Measurements from ENCODE around the gene PEAR1.
"Not testable (repeated sequence)": the region's sequence is repeated elsewhere in the genome, so short reads cannot be mapped to it uniquely, and the experiment has no call there.

The PEAR1 gene

GRCh38 chr1:156921053-156921529, 27.6 kb downstream of the PEAR1 start:
- DNase-seq (ENCODE audit: low read depth), result no peak

GRCh38 chr1:156922986-156923669, 29.6 kb downstream of the PEAR1 start:
- DNase-seq (ENCODE audit: low read depth), result no peak

- no peak for DNase-seq (ENCODE audit: low read depth)
Measured at GRCh38 chr1:156923670-156924477, 30.4 kb downstream of the PEAR1 start.

- no peak for DNase-seq (ENCODE audit: low read depth)
Measured at GRCh38 chr1:156924478-156925153, 31.1 kb downstream of the PEAR1 start.

GRCh38 chr1:156925154-156926010, 31.9 kb downstream of the PEAR1 start:
- no peak for DNase-seq (ENCODE audit: low read depth)

- no peak for DNase-seq (ENCODE audit: low read depth)
Measured at GRCh38 chr1:156926175-156926574, 32.7 kb downstream of the PEAR1 start.

- DNase-seq (ENCODE audit: low read depth), result not testable (repeated sequence)
Measured at GRCh38 chr1:156926695-156927094, 33.2 kb downstream of the PEAR1 start.

GRCh38 chr1:156927215-156928042, 33.9 kb downstream of the PEAR1 start:
- peak; percentile 31 for DNase-seq (ENCODE audit: low read depth)

GRCh38 chr1:156928043-156928602, 34.6 kb downstream of the PEAR1 start:
- no peak for DNase-seq (ENCODE audit: low read depth)

- no peak for DNase-seq (ENCODE audit: low read depth)
Measured at GRCh38 chr1:156929596-156930238, 36.2 kb downstream of the PEAR1 start.

- no peak for DNase-seq (ENCODE audit: low read depth)
Measured at GRCh38 chr1:156930483-156930882, 37.0 kb downstream of the PEAR1 start.

GRCh38 chr1:156931211-156931952, 37.9 kb downstream of the PEAR1 start:
- DNase-seq (ENCODE audit: low read depth), result no peak

- no peak for DNase-seq (ENCODE audit: low read depth)
Measured at GRCh38 chr1:156931974-156932710, 38.6 kb downstream of the PEAR1 start.

- no peak for DNase-seq (ENCODE audit: low read depth)
Measured at GRCh38 chr1:156933136-156933535, 39.6 kb downstream of the PEAR1 start.

GRCh38 chr1:156935505-156936128, 42.1 kb downstream of the PEAR1 start:
- DNase-seq (ENCODE audit: low read depth), result no peak

- DNase-seq (ENCODE audit: low read depth), result no peak
Measured at GRCh38 chr1:156936191-156936590, 42.7 kb downstream of the PEAR1 start.

GRCh38 chr1:156936721-156937220, 43.3 kb downstream of the PEAR1 start:
- DNase-seq (ENCODE audit: low read depth), result no peak

- DNase-seq (ENCODE audit: low read depth), result no peak
Measured at GRCh38 chr1:156937883-156938282, 44.4 kb downstream of the PEAR1 start.
